Testis (tissue), 2 donors: ENCODE results near the gene SCAMP5.

ENCODE experiments used
- CTCF ChIP-seq, 3 experiments: fragments of 450-650 bp in 2 of 3; fragments of 200-600 bp in 1 of 3; sonication (generic) in 1 of 3; IDR thresholded peaks; one replicate each; pipeline ENCODE4 v1.5.1; 2016 to 2019; ENCODE audit warnings: antibody characterized with exemption in 3 of 3, mild to moderate bottlenecking in 2 of 3, moderate library complexity in 1 of 3
- POLR2A ChIP-seq: fragments of 450-650 bp; IDR thresholded peaks from one replicate; pipeline ENCODE4 v1.6.1; 2017; ENCODE audit warnings: antibody characterized with exemption, mild to moderate bottlenecking, moderate library complexity

DNA sequence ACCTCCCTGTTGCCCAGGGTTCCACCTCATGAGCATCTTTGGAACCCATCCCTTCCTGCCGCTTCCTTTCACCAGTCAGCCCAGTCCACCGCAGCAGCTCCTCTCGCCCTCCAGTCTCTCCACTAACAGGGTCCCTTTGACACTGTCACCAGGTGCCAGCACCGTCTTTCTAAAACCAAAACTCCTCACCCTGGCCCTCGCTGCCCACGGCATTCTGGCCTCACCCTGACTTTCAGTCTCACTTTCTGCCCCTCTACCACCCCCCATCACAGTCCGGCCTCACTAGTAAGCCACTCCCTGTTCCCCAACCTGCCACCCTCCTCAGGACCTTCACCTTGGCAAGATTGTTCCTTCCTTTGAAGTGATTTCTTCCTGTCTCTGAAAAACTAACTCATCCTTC is 32.2 kb downstream of the SCAMP5 start:
- TF ChIP-seq CTCF (IDR thresholded peaks at IDR 0.05) (no peak), POLR2A (no peak)
